Spleen (tissue), 7 donors: ENCODE measurements around the gene USP7.

Experiments
- CTCF ChIP-seq, 11 experiments: fragments of 200-600 bp in 7 of 11; fragments of 450-650 bp in 4 of 11; sonication (generic) in 4 of 11; IDR thresholded peaks in 8 of 11; conservative IDR thresholded peaks in 3 of 11; 1 replicate in 7 of 11; 2 replicates in 4 of 11; pipeline versions ENCODE4 v1.4.0 to v1.8.0; 2016 to 2021; ENCODE audit warnings: antibody characterized with exemption in 11 of 11, inconsistent platforms in 4 of 11, mild to moderate bottlenecking in 1 of 11
- POLR2A ChIP-seq, 3 donors: fragments of 450-650 bp; IDR thresholded peaks; one replicate each; pipeline ENCODE4 v1.5.1; 2017; ENCODE audit warnings: antibody characterized with exemption in 3 of 3, mild to moderate bottlenecking in 1 of 3
- donor health status: DM: no; HTN: no; CAD: no; lungs with moderate emphysema.
- donor health status: DM: no; HTN: no; CAD: no.
- donor health status: DM: no; HTN: no; CAD: no.

- TF ChIP-seq CTCF (IDR thresholded peaks at IDR 0.05 in 8 of 11, conservative IDR thresholded peaks at IDR 0.05 in 3 of 11) (no peak), POLR2A (IDR thresholded peaks at IDR 0.05) (no peak)
Measured at GRCh38 chr16:8874388-8874787, 89.3 kb downstream of the USP7 start.
